Stimulated activated CD8-positive, alpha-beta memory T cell treated with anti-CD3 and anti-CD28 coated beads, Interleukin-12 subunit alpha, Interleukin-12 subunit beta, amount 100 ng/mL, for 4 hours (primary cell): ENCODE results near the gene ERO1B.
"Not testable (repeated sequence)": the region's sequence is repeated elsewhere in the genome, so short reads cannot be mapped to it uniquely, and the experiment has no call there.

Experiments
- DNase-seq: peaks from one replicate; pipeline ENCODE4 v3.0.0-alpha.2; 2020; ENCODE audit warnings: low read depth

Gene ERO1B

DNA sequence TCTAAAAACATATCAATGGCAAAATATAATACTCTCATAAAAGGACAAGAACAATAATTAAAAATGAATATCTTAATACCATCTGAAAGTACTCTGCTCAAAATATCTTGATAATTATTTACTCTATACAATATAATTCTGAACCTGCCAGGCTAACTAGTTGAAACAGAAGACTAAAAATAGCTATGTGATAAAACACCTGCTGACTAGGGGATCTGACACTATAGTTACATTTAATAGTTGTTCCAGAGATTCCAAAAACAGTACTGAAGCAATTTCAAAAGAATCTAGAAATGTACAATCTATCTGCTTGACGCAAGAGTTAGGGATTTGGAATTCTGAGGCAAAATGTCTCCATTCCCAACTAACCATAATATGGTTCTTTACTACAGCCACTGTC lies 30.2 kb downstream of the ERO1B start:
- no peak for DNase-seq

DNA sequence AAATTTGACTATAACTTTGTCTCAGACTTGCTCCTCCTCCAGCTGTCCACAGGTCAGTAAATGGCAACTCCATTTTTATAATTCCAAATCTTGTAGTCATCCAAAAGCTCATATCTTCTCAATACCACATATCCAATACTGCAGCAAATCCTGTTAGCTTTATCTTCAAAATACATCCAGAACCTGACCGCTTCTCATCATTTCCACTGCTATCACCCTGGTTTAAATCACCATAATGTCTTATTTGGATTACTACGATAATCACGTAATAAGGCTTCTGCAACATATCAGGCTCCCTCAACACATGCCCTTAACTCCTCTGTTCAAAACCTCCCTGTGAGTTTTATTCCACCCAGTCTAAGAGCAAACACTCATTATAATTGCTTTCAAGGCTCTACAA lies 34.5 kb downstream of the ERO1B start:
- DNase-seq: no peak

DNA sequence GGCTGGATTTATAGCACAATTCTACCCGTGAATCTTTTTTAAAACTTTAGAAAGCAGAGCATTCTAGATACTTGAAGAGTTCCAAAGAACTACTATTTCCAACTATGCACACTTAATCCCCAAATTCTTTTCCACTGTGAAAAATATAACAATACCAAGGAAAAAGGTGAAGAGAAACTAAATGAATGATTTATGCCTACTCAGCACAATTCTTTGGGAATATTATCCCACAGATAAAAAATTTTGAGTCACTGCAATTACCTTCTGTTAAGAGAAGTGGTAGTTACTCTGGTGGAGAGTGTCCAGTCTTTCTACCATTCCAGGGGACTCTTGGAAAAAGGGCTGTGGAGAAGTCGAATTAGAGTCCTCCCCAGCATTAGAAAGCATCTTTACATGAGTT lies 39.2 kb downstream of the ERO1B start:
- no peak for DNase-seq

DNA sequence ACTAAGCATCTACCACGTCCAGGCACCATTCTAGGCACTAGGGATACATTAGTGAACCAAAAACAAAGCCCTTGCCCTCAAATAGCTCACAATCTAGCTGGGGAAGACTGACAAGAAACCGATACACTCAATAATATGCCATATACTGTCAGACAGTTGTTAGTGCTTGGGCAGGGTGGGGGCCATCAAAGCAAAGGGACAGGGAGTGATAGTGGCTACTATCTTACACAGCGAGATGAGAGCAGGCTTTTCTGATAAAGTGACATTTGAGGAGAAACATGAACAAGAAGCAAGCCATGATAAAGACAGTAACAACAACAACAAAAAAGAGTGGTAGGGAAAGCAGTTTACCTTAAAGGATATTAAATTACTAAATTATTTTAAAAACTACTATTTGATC lies 41.1 kb downstream of the ERO1B start:
- no peak for DNase-seq

DNA sequence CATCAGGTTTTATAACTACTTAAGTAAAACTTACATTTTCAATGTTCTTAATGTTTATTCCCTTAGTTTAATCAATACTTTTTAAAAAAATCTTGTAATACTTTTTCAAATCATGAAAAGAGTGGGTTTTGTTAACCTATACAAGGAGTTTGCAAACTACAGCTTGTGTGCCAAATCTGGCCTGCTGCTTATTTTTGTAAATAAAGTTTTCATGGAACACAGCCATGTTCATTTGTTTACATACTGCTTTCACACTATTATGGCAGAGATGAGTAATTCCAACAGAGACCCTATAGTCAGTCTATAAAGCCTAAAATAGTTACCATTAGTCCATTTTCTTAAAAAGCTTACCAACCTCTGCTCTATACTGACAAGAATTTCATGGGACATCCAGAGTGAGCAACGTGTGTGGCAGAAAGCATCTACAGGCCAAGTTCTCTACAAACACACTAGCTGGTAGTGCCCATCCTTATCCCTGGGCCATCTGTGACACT lies 42.6 kb downstream of the ERO1B start:
- DNase-seq: no peak

DNA sequence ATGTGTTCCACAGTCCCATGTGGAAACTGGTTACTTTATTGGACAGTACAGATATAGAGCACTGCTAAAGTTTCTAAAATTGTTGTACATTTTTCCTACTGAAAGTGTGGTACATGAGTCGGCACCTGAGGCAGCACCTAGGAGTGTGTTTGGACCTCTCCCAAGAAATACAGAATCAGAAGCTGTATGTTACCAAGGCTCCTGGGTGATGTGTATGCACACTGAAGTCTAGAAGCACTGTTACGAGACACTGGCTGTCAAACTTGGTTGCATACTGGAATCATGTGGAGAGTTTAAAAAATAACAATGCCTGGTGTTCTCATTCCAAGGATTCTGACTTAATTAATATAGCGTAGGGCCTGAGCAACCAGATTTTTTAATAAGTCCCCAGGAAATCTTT lies 46.6 kb downstream of the ERO1B start:
- DNase-seq: no peak

DNA sequence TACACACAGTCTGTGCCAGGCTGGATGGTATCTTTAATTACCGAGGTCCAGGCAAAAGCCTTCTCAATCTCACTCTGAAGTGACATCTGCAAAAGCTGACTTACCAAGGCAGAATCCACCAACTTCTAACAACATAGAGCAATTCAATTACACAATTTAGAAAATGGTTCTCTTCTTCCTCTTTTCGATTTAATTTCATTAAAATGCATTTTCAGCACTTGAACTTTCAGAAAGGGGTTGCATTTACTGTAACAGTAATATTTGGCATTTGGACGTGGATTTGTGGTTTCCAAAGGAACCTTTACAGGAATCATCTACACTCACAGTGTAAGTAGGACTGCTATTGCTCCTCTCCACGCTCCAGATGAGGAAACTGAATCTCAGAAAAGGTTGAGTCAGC lies 53.3 kb downstream of the ERO1B start:
- DNase-seq: no peak

DNA sequence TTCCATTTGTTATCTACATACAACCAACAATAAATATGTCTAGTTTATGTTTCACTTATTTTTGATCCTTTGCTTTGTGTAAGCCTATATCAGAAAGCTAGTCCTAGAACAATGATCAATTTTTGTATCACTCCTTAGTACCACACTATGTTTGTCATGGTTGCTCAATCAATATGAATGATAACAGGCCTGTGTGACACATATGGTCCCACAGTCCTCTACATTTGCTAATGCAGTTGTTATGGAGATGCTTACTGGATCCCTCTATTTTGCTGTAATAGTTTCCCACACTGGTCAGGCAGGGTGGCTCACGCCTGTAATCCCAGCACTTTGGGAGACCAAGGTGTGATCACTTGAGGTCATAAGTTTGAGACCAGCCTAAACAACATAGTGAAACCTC lies 59.1 kb downstream of the ERO1B start:
- no peak for DNase-seq

DNA sequence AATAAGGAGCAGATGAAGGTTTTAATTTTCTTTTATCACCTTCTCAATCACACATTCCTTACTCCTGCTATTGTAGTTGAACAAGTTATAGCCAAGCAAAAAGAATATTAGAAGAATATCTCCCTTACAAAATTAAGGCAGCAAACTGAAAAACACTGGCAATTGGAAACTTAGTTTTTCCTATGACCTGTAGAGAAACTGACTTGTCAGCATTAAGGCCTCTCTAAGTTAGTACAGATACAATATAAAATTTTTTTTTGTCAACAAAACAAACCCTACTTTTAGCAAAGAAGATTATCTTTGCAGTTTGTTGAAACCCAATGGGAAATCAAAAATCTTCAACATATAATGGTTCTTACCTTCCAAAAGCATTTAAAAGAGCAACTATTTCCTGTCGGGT lies 61.3 kb downstream of the ERO1B start:
- no peak for DNase-seq

DNA sequence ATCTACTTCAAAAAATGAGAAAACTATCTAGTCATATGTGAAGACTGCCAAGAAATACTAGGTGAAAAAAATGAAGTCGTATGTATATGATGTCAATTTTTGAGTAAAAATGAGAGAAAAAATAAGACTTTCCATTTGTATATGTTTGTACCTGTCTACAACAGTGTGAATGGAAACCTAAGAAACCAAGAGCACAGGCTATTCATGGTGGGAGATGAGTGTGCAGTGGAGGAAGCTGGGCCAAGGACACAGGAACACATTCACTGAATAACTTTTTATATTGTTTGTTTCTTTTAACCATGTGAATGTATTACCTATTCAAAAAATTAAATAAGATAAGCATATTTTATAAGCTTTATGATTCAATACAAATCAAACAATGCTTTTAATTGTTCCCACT lies 67.0 kb downstream of the ERO1B start:
- DNase-seq: no peak

DNA sequence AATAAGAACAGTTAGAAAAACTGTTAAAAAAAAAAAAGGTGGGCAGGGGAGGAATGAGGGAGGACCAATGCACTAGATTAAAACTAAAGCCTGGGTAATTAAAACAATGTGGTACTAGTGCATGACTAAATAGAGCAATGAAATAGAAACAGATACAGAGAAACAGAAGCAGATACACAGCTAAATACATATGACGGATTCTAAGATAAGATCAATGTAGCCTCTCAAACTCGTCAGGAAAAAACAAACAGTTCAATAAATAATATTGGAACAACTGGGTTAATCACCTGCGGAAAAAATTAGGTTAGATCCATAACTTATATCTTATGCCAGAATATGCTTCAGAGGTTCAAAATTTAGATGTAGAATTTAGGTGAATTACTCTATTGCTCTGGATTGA lies 68.2 kb downstream of the ERO1B start:
- DNase-seq: no peak

DNA sequence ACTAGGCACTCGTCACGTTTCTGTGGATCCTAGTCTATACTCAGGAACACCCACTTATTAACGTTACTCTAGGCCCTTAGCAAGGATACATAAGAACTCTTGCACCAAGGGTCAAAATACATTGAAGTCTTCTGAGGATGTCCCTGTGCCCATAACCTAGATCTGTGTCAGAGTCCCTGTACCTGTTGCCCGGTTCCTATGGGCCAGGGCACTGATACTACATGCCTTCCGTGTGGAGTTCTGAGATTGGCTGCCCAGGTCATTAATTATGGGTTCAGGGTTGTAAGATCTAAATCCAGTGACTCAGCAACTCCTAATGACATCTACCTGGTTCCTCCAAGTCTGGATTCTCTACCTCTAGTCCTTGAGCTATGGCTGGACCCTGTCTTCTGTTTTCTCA lies 69.9 kb downstream of the ERO1B start:
- no peak for DNase-seq

DNA sequence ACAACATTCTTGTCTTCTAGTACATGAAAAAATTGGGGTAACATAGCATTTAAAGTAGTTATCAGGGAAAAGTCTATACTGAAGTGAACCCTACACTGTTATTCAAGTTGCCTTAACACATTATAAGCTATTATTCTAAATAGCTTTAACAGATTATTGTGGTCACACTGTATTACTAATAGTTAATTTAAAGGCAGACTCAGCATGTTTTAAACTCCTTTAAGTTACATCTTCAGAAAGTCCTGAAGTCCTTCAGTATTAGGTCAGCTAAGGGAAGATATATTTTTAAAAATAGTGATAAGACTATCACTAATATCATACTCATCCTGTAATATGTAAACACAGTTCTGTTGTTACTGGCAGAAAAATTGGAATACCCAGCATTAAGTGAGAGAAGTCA lies 72.0 kb downstream of the ERO1B start:
- no peak for DNase-seq

DNA sequence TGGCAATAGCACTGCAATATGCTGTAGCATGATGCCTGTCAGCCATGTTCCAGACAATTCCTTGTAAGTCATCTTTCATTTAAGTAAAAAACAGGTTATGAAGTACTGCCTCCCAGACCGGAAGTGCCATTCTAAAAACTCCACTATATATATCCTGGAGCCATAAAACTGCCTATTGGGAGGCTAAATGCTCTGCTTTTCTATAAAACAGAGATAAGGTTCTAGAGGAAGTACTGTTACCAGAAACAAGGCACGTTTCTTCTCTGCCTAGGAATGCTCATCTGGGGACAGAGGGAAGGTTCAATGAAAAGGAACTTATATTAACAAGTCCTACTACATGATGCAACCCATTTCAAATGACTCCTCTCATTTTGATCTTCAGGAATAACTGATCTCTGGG lies 72.6 kb downstream of the ERO1B start:
- DNase-seq: no peak

DNA sequence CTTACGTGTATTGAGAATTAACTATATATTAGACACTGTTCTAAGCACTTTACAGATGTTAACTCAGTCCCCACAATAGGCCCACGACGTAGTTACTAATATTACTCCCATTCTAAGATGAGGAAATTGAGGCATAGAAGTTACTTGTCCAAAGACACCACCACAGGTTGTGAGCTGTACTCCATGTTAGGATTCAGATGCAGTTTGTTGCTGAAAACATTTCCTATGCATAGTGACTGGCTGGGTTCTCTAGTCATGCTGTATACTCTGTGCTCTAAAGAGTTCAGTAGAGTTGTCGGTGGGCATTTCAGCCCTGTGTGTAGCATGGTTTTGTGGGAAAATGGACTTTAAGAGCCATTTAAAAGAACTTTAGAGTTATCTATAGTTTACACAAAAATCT lies 74.2 kb downstream of the ERO1B start:
- DNase-seq: no peak

DNA sequence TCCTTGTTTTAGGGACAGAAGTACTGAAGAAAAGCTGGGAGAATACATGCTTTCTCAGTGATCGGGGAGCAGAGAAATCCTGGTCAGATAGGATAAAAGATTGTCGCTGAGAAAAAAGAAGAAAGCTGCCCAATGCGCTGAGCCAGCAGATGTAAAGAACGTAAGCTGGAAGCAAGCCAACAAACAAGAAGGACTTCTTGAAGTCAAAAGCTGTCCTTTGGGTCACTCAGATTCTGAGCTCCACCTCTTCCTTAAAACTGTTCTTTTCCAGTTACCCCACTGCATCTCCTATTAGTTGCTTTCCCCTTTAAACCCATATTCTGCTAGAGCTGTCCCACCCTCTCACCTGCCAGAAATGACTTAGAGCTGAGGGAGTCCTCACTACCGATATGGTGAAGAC lies 74.6 kb downstream of the ERO1B start:
- DNase-seq: no peak

DNA sequence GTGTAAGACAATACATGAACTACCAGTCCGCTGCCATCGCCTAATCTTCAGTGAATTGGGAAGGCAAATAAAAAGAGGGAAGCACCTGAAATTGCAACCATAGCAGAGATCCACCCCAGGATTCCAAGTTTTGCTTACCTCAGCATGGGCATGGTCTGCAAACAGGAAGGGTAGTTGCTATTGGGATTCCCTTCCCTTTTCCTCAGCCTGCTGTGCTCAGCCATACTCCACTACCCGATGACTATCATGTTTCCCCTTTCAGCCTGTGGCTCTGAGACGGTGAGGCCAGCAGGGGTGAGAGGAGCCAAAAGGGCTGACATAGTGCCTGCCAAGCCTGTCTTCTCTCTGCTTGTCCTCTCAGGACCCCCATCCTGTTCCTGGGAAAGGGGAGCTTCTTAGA lies 75.2 kb downstream of the ERO1B start:
- DNase-seq: no peak

DNA sequence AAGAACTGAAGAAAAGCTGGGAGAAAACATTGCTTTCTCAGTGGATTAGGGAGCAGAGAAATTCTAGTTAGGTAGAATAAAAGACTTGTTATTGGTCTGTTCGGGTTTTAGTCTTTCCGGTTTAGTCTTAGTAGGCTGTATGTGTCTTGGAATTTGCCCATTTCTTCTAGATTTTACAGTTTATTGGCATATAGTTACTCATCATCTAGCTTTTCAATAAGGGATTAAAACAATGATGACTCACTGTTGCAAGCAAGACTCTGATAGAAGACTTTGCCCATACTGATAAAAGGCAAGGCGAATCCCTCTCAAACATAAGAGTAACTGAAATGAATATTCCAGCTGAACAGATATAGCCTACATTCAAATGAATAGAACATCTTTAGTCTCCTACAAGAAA lies 77.1 kb downstream of the ERO1B start:
- DNase-seq: no peak

DNA sequence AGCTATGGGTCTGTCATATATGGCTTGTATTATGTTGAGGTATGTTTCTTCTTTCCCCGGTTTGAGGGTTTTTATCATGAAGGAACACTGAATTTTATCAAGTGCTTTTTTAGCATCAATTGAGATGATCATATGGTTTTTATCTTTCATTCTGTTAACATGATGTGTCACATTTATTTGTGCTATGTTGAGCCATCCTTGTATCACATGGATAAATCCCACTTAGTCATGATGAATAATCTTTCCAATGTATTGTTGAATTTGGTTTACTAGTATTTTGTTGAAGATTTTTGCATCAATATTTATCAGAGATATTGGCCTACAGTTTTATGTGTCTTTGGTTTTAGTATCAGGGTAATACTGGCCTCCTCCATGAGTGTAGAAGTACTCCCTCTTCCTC lies 77.7 kb downstream of the ERO1B start:
- no peak for DNase-seq

DNA sequence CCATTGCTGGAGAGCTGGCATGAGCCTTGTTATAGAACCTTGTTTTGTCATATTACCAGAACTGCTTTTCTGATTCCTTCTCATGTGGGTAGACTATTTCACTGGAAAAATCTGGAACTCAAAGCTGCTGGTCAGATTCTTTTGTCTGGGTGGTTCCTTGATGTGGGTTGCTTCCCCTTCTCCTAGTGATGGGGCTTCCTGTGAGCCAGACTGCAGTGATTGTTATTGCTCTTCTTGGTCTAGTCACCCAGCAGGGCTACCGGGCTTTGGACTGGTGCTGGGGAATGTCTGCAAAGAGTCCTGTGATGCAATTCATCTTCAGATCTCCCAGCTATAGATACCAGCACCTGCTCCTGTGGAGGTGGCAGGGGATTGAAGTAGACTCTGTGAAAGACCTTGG lies 80.0 kb downstream of the ERO1B start:
- no peak for DNase-seq

DNA sequence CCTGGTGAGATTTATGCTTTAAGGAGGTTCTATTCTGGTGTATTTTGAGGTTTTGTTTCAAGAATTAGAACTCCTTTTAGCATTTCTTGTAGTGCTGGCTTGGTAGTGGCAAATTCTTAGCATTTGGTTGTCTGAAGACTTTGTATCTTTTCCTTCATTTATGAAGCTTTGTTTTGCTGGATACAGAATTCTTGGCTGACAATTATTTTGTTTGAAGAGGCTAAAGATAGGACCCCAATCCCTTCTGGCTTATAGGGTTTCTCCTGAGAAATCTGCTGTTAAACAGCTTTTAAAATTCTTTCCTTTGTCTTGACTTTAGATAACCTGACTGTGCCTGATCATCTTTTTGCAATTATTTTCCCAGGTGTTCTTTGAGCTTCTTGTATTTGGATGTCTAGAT lies 80.8 kb downstream of the ERO1B start:
- no peak for DNase-seq

DNA sequence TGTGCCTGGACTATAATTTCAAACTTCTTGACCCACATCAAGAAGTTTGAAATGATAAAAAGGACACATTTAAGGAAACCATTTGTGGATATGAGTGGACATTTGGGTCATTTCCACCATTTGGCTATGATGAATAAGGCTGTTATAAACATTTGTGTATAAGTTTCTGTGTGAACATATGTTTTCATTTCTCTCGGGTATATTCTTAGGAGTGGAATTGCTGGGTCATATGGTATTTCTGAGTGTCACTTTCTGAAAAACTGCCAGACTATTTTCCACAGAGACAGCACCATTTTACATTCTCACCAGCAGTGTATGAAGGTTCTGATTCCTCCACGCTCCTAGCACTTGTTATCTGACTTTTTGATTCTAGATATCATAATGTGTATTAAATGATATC lies 88.6 kb downstream of the ERO1B start:
- no peak for DNase-seq

DNA sequence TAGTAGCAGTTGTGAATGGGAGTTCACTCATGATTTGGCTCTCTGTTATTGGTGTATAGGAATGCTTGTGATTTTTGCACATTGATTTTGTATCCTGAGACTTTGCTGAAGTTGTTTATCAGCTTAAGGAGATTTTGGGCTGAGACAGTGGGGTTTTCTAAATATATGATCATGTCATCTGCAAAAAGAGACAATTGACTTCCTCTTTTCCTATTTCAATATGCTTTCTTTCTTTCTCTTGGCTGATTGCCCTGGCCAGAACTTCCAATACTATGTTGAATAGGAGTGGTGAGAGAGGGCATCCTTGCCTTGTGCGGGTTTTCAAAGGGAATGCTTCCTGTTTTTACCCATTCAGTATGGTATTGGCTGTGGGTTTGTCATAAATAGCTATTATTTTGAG lies 93.7 kb downstream of the ERO1B start:
- DNase-seq: not testable (repeated sequence)

DNA sequence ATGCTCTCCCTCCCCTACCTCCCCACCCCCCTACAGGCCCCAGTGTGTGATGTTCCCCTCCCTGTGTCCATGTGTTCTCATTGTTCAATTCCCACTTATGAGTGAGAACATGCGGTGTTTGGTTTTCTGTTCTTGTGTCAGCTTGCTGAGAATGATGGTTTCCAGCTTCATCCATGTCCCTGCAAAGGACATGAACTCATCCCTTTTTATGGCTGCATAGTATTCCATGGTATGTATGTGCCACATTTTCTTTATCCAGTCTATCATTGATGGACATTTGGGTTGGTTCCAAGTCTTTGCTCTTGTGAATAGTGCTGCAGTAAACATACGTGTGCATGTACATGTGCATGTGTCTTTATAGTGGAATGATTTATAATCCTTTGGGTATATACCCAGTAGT lies 95.3 kb downstream of the ERO1B start:
- DNase-seq: not testable (repeated sequence)

DNA sequence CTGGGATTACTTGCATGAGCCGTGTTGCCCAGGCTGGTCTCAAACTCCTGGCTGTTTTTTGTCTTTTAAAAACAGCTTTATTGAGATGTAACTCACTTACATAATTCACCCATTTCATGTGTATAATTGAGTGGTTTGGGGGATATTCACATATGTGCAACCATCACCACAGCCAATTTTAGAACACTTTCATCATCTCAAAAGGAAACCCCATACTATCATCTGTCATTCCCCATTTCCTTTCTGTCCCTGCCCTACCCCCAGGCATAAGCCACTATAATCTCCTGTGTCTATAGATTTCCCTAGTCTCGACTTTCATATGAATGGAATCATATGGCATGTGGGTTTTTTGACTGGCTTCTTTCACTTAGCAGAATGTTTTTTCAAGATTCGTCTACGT lies 96.1 kb downstream of the ERO1B start:
- no peak for DNase-seq
